GM12801 (cell line): Measurements from ENCODE around the gene RTN4IP1.

Experiments used
- TF ChIP-seq, protein P1 (sequence below): IDR thresholded peaks from one replicate; pipeline ENCODE4 v1.5.1; 2011; ENCODE audit warnings: control low read depth; ENCODE audit not compliant: insufficient read length; ENCODE audit errors: extremely low read depth

RTN4IP1 gene

GRCh38 chr6:106608080-106608668 lies 21.1 kb downstream of the RTN4IP1 start:
- TF ChIP-seq, protein P1, sequence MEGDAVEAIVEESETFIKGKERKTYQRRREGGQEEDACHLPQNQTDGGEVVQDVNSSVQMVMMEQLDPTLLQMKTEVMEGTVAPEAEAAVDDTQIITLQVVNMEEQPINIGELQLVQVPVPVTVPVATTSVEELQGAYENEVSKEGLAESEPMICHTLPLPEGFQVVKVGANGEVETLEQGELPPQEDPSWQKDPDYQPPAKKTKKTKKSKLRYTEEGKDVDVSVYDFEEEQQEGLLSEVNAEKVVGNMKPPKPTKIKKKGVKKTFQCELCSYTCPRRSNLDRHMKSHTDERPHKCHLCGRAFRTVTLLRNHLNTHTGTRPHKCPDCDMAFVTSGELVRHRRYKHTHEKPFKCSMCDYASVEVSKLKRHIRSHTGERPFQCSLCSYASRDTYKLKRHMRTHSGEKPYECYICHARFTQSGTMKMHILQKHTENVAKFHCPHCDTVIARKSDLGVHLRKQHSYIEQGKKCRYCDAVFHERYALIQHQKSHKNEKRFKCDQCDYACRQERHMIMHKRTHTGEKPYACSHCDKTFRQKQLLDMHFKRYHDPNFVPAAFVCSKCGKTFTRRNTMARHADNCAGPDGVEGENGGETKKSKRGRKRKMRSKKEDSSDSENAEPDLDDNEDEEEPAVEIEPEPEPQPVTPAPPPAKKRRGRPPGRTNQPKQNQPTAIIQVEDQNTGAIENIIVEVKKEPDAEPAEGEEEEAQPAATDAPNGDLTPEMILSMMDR: no peak

- TF ChIP-seq, protein P1: no peak
Measured at GRCh38 chr6:106600329-106600728, 29.0 kb downstream of the RTN4IP1 start.

GRCh38 chr6:106599440-106599839 lies 29.9 kb downstream of the RTN4IP1 start:
- TF ChIP-seq, protein P1: no peak

GRCh38 chr6:106591111-106591825 lies 38.0 kb downstream of the RTN4IP1 start:
- TF ChIP-seq, protein P1: no peak

- TF ChIP-seq, protein P1: no peak
Measured at GRCh38 chr6:106586815-106587415, 42.4 kb downstream of the RTN4IP1 start.

GRCh38 chr6:106581468-106581867 lies 47.8 kb downstream of the RTN4IP1 start:
- TF ChIP-seq, protein P1: no peak

- TF ChIP-seq, protein P1: no peak
Measured at GRCh38 chr6:106579281-106579680, 50.0 kb downstream of the RTN4IP1 start.
